ENCODE data around the gene ANKRD10. TPM values are rescaled to one million over a fixed set of nuclear protein-coding genes. Genes with fewer than 3 reads are reported as not detected.

ANKRD10 gene
- total RNA-seq, 1 experiment from 2014 or later = 159 TPM

GRCh38 chr13:110836605-110836903 is 78.3 kb downstream of the ANKRD10 start:
- Mint-ChIP-seq H3K27me3 (ENCODE audit: low read depth) (no peaks in the 10 kb centered on the region; the same call in 1 of the 2 replicates), H3K36me3 (ENCODE audit: insufficient read depth in 1 of 3, low read depth in 3 of 3) (0 out of 7 replicates have a peak, but pooled peaks cover 0 to 3% (median 2%) of the 10 kb centered on the region in 3 experiments), H3K4me3 (no peak overlapping the region), H3K27ac (no peak overlapping the region), H3K9me3 (peaks cover 3 to 4% of the 10 kb centered on the region in 2 experiments; a peak in 3 of 5 replicates), H3K4me1 (peaks cover 15% of the 10 kb centered on the region in 2 experiments)
- no peak overlapping the region for H3K18ac ChIP-seq (ENCODE audit: insufficient read length, low read depth, low read length)
- no peak overlapping the region for H2BK5ac ChIP-seq (ENCODE audit: insufficient read length, low read length)
- no CpG with 5 or more reads among the region's 2 CpGs for WGBS (ENCODE audit: extremely low coverage, insufficient read length, low lambda C conversion rate)
- H3K23me2 ChIP-seq (ENCODE audit: insufficient read length, low read depth, low read length, poor library complexity, severe bottlenecking) = no peaks in the 10 kb centered on the region
- H3K27ac ChIP-seq (ENCODE audit: insufficient read length, low read depth, low read length) = no peak overlapping the region
- no peak for DNase-seq
- no peak overlapping the region for H3T11ph ChIP-seq (ENCODE audit: low read length)
- no peaks in the 10 kb centered on the region for H3K79me2 ChIP-seq (ENCODE audit: insufficient read depth, low read length)
- H3K23ac ChIP-seq (ENCODE audit: insufficient read length, low read depth, low read length) = no peak overlapping the region
- H3K27me3 ChIP-seq (ENCODE audit: insufficient read depth, low read length) = no peaks in the 10 kb centered on the region
- no peak overlapping the region for H4K91ac ChIP-seq (ENCODE audit: insufficient read length, low read depth, low read length)
- no peak for TF ChIP-seq CTCF (conservative IDR thresholded peaks at IDR 0.05)
- H2BK120ac ChIP-seq (ENCODE audit: low read depth, low read length, poor library complexity, severe bottlenecking) = no peak overlapping the region
- no peak overlapping the region for H2AK5ac ChIP-seq (ENCODE audit: insufficient read length, low read length)
- no peaks in the 10 kb centered on the region for H3K79me1 ChIP-seq (ENCODE audit: insufficient read depth, low read depth, low read length, poor library complexity, severe bottlenecking)
- no peaks in the 10 kb centered on the region for H3K4me1 ChIP-seq (ENCODE audit: insufficient read depth, low read length)
- no peak overlapping the region for H2AFZ ChIP-seq (ENCODE audit: low read length)
- no peak overlapping the region for H4K8ac ChIP-seq (replicated peaks; ENCODE audit: insufficient read length, low read depth, low read length)
- H2BK15ac ChIP-seq (ENCODE audit: low read depth, low read length) = no peak overlapping the region
- no peak overlapping the region for H3K14ac ChIP-seq (ENCODE audit: insufficient read depth, low read length)
- H4K5ac ChIP-seq (ENCODE audit: insufficient read length, low read depth, low read length) = no peak overlapping the region
- no peak overlapping the region for H3K4ac ChIP-seq (ENCODE audit: low read depth, low read length)
- H2BK12ac ChIP-seq (ENCODE audit: insufficient read length, low read depth, low read length) = no peak overlapping the region
- no peaks in the 10 kb centered on the region for H3K9me3 ChIP-seq (ENCODE audit: control insufficient read depth, low read depth, low read length)
- H3K4me2 ChIP-seq (ENCODE audit: insufficient read depth, insufficient read length, low read length) = no peak overlapping the region
- no peak overlapping the region for H3K9ac ChIP-seq (ENCODE audit: extremely low read depth, insufficient read length, low read length)
- no peak overlapping the region for H3K56ac ChIP-seq (ENCODE audit: insufficient read length, low read depth, low read length)
- H2BK20ac ChIP-seq (ENCODE audit: low read depth, low read length, poor library complexity, severe bottlenecking) = no peak overlapping the region
- H4K20me1 ChIP-seq (ENCODE audit: control insufficient read depth, insufficient read depth, insufficient read length) = no peaks in the 10 kb centered on the region
